Neural crest cell (in vitro differentiated cells): Measurements from ENCODE around the gene ADD3. TPM values are rescaled to one million over a fixed set of nuclear protein-coding genes. Genes with fewer than 3 reads are reported as not detected.

Source experiments
- DNase-seq: peaks from one replicate; pipeline ENCODE4 v3.0.0; 2021; ENCODE audit warnings: low read depth, mixed read lengths, low spot score
- H3K27ac Mint-ChIP-seq: one replicate; pipeline ENCODE4 v1.8.0; 2021; ENCODE audit warnings: mild to moderate bottlenecking, mixed read lengths; ENCODE audit not compliant: unreplicated experiment
- H3K27me3 Mint-ChIP-seq: 2 replicates; pipeline ENCODE4 v1.8.0; 2021; ENCODE audit warnings: low read depth, mild to moderate bottlenecking, mixed read lengths
- H3K36me3 Mint-ChIP-seq: 2 replicates; pipeline ENCODE4 v1.8.0; 2021; ENCODE audit warnings: low read depth, mild to moderate bottlenecking, mixed read lengths
- H3K4me1 Mint-ChIP-seq: 2 replicates; pipeline ENCODE4 v1.8.0; 2021; ENCODE audit warnings: mixed read lengths
- H3K4me3 Mint-ChIP-seq: one replicate; pipeline ENCODE4 v1.8.0; 2021; ENCODE audit warnings: mild to moderate bottlenecking, mixed read lengths
- H3K9me3 Mint-ChIP-seq: 2 replicates; pipeline ENCODE4 v1.8.0; 2021; ENCODE audit warnings: mixed read lengths
- total RNA-seq: library from RNA; stranded (reverse); gene quantifications from 2 replicates; pipeline ENCODE4 v1.2.1, GENCODE V29; 2021
- TF ChIP-seq, protein P1 (sequence below): fragments of 200-600 bp; sonication (generic); conservative IDR thresholded peaks from 2 replicates; pipeline ENCODE4 v1.5.0; 2021; ENCODE audit warnings: antibody characterized with exemption, mild to moderate bottlenecking

The ADD3 gene
- total RNA-seq, 1 donor from 2014 or later, result 50.2 TPM

DNA sequence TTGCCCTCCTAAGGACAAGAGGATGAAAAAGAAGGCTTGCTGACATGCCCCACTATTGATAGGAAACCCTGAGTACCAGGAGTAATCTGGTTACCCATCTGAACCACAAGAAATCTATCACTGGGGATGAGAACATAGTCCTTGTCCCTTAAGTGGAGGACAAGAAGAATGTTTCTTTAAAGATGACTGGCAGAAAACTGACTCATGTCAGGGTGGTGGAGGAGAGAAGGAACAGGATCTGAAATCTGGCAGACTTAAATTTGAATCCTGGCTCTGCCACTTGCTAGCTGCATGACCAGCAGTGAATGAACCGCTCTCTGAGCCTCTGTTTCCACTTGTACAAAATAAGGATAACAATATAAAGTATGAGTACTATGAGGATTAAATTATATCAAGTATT lies 45.5 kb upstream of the ADD3 start:
- H3K27me3 Mint-ChIP-seq, result no peaks in the 10 kb centered on the region
- no peak for DNase-seq
- no peak overlapping the region for H3K4me3 Mint-ChIP-seq
- peaks cover 22% of the 10 kb centered on the region for H3K4me1 Mint-ChIP-seq
- H3K9me3 Mint-ChIP-seq, result no peaks in the 10 kb centered on the region
- H3K36me3 Mint-ChIP-seq, result no peaks in the 10 kb centered on the region
- H3K27ac Mint-ChIP-seq, result no peak overlapping the region
- TF ChIP-seq, protein P1, sequence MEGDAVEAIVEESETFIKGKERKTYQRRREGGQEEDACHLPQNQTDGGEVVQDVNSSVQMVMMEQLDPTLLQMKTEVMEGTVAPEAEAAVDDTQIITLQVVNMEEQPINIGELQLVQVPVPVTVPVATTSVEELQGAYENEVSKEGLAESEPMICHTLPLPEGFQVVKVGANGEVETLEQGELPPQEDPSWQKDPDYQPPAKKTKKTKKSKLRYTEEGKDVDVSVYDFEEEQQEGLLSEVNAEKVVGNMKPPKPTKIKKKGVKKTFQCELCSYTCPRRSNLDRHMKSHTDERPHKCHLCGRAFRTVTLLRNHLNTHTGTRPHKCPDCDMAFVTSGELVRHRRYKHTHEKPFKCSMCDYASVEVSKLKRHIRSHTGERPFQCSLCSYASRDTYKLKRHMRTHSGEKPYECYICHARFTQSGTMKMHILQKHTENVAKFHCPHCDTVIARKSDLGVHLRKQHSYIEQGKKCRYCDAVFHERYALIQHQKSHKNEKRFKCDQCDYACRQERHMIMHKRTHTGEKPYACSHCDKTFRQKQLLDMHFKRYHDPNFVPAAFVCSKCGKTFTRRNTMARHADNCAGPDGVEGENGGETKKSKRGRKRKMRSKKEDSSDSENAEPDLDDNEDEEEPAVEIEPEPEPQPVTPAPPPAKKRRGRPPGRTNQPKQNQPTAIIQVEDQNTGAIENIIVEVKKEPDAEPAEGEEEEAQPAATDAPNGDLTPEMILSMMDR, result no peak

DNA sequence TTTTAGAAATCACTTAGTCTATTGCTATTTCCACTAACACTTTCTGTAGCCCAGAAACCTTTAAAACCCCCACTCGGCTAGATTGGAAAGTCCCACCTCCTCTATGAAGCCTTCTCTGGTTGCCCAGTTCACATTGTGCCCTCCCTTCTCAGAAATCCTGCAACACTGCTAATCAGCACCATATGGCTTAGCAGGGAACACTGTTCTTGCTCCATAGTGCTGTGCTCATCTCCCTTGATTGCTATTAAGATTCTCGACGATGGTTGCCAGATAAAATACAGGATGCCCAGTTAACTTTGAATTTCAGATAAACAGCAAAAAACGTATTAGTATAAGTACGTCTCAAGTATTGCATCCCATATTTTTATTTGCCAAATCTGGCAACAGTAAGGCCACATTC lies 44.3 kb upstream of the ADD3 start:
- H3K27ac Mint-ChIP-seq, result no peak overlapping the region
- TF ChIP-seq, protein P1, result no peak

DNA sequence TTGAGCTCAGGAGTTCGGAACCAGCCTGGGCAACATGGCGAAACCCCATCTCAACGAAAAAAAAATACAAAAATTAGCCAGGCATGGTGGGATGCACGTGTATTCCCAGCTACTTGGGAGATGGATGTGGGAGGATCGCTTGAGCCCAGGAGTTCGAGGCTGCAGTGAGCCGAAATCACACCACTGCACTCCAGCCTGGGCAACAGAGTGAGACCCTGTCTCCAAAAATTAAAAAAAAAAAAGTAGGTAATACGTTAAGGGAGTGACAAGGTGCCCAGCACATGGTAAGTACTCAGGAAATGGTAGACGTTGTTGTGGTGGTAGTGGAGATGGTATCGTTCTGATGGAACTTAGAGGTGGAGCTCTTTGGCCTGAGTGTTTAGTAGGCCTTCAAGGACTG lies 43.5 kb upstream of the ADD3 start:
- H3K27me3 Mint-ChIP-seq, result no peaks in the 10 kb centered on the region
- H3K4me1 Mint-ChIP-seq, result peaks cover 28% of the 10 kb centered on the region
- H3K27ac Mint-ChIP-seq, result no peak overlapping the region
- no peaks in the 10 kb centered on the region for H3K9me3 Mint-ChIP-seq
- TF ChIP-seq, protein P1, result no peak
- no peak overlapping the region for H3K4me3 Mint-ChIP-seq
- no peaks in the 10 kb centered on the region for H3K36me3 Mint-ChIP-seq
- no peak for DNase-seq

More for the DNA sequence above, 44.3 kb upstream of the ADD3 start:
- no peak overlapping the region for H3K4me3 Mint-ChIP-seq
- peaks cover 28% of the 10 kb centered on the region for H3K4me1 Mint-ChIP-seq
- no peak for DNase-seq
- H3K36me3 Mint-ChIP-seq, result no peaks in the 10 kb centered on the region
- H3K27me3 Mint-ChIP-seq, result no peaks in the 10 kb centered on the region
- H3K9me3 Mint-ChIP-seq, result no peaks in the 10 kb centered on the region

DNA sequence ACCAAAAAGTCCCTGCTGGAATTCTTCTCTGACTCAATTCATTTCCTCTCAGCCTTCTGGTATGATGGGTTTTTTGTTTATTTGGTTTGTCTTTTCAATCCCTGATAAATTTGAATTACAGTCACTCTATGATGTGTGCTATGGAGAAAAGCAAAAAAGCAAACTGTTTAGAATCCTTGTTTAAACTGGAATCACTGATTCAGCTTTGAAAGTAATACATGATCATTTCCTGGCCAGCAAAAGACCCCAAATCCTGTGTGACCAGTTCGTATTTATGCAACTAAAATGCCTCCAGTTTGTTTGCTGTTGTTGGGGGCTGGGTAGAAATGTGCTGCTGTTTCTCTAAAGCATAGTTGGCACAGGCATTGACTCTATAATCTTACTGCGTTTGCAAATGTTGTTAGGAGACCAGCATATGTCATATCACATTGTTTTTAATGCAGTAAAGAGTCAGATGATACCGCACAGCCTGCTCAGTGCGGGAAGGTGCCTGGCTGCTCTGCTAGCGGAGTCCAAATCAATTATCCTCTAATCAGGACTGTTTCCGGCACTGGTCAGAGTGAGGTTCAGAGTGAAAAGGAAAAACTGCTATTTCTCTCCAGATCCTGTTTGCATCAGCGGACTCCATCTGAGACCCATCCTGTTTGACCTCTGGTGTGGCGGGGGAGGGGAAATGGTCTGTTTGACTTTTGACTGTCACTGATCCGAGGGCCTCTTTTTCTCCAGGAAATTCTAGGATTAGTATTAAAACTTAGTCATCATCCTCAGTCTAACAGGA lies 40.6 kb upstream of the ADD3 start:
- peaks cover 15% of the 10 kb centered on the region for H3K4me1 Mint-ChIP-seq
- no peaks in the 10 kb centered on the region for H3K36me3 Mint-ChIP-seq
- H3K27me3 Mint-ChIP-seq, result no peaks in the 10 kb centered on the region
- H3K4me3 Mint-ChIP-seq, result no peak overlapping the region
- DNase-seq, result peak; percentile 14
- H3K9me3 Mint-ChIP-seq, result no peaks in the 10 kb centered on the region
- H3K27ac Mint-ChIP-seq, result peak overlapping the region; percentile 85
- TF ChIP-seq, protein P1, result no peak

DNA sequence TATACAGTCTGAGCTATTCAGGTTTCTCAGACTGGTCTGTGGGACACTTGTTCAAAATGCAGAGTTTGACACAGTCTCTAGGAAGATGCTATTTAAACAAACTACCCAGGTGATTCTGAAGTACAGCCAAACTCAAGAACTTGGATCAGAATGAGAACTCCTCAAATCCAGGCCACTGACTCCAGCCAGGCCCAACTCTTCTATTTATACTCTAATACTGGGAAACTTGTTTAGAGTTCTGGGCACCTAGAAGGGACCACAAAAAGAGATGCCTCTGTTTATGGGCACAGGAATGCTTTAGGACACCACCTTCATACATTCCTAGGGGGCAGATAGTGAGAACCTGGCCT lies 40.1 kb upstream of the ADD3 start:
- DNase-seq, result no peak
- Mint-ChIP-seq H3K27ac (peak overlapping the region; percentile 85), H3K36me3 (no peaks in the 10 kb centered on the region), H3K4me3 (no peak overlapping the region), H3K27me3 (no peaks in the 10 kb centered on the region), H3K4me1 (peaks cover 14% of the 10 kb centered on the region), H3K9me3 (no peaks in the 10 kb centered on the region)
- TF ChIP-seq, protein P1, result no peak
